EH (cell line): ENCODE data around the gene CEACAM18.
"Not testable (repeated sequence)": the region's sequence is repeated elsewhere in the genome, so short reads cannot be mapped to it uniquely, and the experiment has no call there.

ENCODE experiments used
- DNase-seq: peaks from one replicate; pipeline ENCODE4 v3.0.0-alpha.2; 2015; ENCODE audit warnings: low read depth

The CEACAM18 gene

DNA sequence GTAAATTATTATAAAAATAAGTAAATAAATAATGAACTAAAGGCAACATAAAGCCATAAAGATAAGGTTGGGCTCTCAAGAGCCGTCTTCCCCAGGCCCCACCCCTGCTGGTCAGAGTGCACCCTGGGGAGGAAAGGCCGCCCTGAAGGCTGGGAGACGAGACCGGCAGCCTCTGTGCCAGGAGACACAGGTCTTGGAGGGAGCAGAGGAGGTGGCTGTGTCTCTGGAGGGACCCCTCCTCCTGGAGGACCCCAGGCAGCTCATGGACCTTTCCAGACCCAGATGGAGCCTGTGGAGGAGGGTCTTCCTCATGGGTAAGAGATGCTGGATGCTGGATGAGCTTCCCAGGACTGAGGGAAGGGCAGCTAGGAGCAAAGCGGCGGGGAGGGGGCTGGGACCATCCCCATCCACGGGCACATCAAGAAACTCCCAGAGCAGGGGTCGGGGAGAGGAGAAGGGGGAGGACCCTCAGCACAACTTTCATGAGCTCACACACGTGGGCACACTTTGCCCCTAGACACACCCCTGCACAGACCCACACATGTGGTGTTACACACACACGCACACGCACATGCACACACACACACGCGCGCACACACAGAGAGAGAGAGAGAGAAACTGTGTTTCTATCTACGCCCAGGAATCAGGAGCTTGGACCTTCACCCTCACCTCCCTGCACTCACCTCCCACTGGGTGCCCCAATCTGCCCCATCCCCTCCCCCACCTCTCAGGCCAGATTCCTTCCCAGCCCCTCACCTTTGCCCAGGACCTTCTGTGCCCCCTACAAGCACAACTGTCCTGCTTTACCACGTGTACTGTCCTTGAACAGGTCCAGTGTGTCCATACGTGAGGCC is at the start of gene CEACAM18:
TSS of gene CEACAM18 (plus strand) at position 159 of the 854 bp plus-strand sequence.
- no peak for DNase-seq

DNA sequence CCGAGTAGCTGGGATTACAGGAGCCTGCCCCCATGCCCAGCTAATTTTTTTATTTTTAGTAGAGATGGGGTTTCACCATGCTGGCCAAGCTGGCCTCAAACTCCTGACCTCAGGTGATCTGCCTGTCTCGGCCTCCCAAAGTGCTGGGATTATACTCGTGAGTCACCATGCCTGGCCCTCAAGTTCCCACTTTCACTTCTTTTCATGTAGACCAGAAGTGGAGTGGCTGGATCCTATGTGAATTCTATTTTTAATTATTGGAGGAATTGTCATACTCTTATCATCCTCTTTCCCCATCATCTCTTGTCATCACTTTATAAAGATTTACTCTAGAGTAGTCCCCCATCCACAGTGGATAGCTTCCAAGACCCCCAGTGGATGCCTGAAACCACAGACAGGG is 48.1 kb upstream of the CEACAM18 start:
- DNase-seq = no peak

DNA sequence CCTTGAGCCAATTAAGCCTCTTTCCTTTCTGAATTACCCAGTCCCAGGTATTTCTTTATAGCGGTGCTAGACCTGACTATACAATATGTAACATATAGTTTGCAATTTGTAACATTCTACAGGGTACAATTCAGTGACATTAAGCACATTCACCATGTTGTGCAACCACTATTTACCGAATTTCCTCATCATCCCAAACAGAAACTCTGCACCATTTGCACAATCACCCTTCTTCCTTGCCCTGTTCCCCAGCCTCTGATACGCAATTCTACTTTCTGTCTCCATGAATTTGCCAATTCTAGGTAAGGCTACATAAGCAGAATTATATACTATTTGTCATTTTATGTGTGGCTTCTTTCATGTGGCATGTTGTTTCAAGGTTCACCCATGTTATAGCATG is 47.2 kb upstream of the CEACAM18 start:
- no peak for DNase-seq

DNA sequence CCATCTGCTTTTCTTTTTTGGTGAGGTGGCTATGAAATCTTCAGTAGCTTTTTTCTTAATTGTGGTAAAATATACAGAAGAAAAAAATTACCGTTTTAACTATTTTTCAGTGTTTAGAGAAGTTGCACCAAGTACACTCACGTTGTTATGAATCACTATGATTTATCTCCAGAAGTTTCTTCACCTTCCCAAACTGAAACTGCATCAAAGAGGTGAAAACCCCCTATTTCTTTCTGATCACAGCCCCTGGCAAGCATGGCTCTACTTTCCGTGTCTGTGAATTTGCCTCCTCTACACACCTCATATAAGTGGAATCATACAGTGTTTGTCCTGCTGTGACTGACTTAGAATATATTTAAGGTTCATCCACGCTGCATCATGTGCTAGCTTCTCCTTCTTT is 45.3 kb upstream of the CEACAM18 start:
- no peak for DNase-seq

DNA sequence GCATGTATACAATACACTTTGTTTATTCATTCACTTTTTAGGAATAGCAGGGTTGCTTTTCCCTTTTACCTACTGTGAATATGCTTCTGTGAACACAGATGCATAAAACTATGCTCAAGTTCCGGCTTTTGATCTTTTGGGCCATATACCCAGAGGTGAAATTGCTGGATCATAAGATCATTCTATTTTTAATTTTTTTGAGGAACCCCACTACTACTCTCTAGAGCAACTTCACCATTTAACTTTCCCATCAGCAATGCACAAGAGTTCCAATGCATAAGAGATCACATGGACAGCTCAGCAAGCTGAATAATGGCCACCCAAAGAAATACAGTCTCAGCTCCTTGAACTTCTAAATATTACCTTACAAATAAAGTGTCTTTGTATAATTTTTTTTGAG is 43.9 kb upstream of the CEACAM18 start:
- no peak for DNase-seq

DNA sequence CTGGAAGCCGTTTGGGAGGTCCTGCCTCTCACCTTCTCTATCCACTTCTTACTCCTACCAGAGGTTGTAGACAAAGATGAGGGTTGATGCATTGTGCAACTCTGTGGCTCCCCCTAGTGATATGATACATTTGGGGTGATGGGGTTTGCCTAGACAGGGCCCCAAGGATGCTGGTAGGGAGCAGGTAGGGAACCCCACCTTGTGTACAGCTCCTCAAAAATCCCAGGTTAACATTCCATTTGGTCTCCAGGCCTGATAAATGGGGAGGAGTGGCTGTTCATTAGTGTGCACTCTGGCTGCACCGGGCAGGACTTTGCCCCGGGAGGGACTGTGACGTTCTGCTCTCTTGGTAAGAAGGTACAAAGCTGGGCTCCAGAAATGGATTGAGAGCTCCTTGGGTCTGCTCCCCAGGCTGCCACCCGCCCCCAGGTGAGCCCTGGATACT is 39.3 kb upstream of the CEACAM18 start:
- DNase-seq = peak; percentile 18

DNA sequence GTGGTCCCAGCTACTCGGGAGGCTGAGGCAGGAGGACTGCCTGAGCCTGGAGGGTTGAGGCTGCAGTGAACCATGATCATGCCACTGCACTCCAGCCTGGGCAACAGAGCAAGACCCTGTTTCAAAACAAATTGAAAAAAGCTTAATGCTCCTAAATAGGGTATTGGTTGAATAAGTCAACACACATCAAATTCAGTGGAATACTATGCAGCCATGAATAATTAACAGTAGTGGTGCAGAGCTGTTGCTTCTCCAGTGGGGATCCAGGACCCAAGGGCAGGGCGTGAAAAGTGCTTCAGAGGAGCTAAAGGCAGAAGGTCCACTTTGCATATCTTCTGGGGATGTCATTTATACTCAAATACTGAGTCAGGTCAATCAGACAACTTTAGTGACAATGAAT is 38.3 kb upstream of the CEACAM18 start:
- DNase-seq = no peak

DNA sequence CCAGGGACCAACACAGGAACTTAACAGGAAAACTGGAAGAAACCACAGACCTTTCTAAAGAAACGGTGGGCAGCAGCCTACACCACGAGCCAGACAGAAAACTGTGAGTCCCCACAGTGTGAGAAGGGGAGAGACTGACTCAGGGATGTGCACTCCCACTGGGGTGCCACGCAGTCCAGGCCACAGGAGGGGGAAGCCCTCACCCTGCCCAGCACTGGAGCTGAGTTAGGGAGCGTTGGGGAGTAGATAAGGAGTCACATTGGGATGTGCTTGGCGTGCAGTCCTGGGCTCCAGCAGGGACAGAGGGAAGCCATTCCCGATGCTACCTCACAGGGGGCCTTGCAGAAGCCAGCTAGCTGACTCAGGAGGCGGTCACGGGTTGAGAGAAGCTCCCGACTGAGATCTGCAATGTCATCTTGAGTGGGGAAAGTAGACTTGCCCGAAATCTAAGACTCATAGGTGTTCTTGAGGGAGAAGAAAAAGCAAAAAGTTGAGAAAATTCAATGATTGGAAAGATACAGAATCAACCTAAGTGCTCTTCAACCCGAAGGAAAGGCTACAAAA is 37.4 kb upstream of the CEACAM18 start:
- no peak for DNase-seq

DNA sequence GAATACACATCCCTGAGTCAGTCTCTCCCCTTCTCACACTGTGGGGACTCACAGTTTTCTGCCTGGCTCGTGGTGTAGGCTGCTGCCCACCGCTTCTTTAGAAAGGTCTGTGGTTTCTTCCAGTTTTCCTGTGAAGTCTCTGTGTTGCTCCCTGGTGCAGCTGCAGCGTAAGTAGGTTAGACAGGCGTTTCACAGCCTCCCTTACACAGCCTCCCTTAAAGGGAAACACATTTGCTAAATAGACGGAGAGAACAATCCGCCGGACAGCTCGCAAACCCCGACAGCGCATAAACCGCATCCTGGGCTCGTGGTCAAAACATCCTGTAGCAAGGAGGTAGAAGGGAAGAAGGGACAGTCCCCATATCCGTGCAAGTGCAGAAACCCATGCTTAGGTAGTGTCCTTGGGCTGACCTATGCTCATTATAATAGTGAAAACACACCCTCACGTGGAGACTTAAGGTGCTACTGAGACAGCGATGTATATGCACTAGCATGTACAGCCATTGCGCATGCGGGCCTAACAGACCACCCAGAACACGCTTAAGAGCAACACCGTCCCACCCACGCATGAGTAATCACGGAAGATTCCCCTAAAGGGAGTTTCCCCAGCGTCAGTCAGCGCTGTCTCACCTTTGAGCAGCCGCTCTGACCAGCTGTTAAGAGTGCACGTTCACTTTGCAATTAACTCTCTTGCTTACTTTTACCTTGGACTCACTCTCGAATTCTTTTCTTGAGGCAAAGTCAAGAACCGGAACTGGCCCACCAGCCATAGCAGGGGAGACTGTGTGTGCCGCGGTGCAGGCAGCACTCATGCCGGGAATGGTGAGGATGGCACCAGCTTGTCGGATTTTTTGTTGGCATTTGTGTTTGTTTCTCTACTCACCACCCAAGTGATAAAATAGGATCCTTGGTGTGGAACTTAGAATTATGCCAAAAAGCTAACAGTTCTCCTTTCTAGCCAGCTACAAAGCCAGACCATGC is 36.6 kb upstream of the CEACAM18 start:
- no peak for DNase-seq

DNA sequence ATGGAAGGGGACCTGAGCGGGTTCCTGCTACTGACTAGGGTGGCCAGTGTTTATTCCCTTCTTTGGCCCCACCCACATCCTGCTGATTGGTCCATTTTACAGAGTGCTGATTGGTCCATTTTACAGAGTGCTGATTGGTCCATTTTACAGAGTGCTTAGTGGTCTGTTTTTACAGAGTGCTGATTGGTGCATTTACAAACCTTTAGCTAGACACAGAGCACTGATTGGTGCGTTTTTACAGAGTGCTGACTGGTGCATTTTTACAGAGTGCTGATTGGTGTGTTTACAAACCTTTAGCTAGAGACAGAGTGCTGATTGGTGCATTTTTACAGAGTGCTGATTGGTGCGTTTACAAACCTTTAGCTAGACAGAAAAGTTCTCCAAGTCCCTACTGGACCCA is 30.8 kb upstream of the CEACAM18 start:
- not testable (repeated sequence) for DNase-seq

DNA sequence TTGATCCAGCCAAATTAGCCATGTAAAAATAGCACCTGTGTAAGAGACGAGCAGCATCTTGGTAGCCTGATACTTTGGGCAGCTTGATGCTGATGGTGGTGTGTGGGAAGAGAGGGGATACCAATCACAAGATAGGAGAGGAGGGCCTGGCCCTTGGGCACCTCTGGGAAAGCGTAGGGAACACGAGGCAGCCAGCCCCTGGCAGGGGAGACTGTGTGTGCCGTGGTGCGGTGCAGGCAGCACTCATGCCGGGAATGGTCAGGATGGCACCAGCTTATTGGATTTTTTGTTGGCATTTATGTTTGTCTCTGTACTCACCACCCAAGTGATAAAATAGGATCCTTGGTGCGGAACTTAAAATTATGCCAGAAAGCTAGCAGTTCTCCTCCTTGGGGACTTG is 30.3 kb upstream of the CEACAM18 start:
- DNase-seq = no peak

DNA sequence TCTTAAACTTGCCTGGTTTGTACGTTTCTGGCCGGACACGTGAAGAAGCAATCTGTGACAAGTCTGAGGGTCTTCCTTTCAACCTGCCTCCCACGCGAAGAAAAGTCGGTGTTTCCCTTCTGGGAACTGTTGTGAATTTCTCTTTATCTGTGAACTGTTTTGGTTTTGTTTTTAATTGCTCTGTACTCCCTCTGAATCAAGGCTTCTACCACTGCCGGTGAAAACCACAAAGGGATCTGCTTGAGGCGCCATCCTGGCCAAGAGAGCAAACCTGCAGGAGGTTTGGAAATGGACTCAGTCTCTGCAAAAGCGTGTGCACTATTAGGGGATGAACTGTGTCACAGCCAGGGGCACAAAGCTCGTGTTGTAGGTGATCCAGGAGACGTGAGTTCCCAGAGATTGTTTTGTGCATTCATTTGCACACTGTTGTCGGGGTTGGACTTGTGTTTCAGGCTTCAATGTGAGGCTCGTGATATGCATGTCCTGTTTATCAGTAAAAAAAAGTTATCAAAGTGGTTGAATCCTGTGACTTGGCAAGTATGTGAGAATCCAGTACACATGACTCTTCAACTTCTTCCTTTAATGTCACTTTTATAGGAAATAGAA is 29.8 kb upstream of the CEACAM18 start:
- no peak for DNase-seq

DNA sequence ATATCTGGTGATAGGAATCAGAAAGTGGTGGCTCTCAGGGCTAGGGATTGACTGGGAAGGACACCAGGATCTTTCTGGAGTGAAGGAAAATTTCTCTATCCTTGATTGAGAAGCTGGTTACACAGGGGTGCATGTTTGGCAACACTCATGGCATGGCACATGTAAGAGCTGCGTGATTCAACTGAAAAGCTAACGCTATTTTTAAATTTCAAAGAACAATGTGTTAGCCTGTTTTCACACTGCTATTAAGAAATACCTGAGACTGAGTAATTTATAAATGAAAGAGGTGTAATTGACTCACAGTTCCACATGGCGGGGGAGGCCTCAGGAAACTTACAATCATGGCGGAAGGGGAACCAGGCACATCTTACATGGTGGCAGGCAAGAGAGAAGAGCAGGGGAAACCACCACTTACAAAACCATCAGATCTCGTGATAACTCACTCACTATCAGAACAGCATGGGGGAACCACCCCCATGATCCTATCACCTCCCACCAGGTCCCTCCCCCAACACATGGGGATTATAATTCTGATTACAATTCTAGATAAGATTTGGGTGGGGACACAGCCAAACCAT is 27.5 kb upstream of the CEACAM18 start:
- DNase-seq = no peak

DNA sequence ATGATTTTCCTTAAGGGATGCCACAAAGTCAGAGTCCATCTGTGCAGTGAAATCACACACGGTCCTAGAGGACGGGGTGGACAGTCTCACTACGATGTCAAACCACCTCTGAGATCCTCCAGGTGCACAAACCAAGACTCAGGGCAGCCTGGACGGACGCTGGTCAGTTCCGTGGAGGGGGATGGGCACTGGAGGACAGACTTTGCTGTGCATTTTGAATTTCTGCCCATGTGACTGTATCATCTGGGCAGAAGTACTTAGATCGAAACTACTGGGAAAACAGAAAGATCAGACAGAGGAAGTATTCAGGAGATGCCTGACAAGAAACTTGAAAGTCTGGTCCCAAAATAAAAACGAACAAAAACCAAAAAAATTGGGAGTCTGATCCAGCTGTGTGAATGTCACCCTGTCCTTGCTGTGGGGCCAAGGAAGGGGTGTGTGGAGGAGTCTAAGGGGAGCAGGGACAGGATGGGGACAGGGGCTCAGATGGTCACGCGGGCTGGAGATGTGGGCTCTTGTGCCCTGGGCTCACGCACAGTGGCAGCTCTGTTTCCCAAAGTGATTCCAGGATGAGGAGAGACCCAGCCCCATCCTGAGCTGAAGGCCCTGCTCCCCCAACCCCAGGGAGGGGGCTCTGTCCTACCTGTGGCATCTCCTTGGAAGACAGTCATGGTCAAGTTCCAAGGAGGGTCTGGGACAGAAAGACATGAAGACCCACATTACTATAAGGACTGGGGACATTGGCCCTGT is 21.6 kb upstream of the CEACAM18 start:
- DNase-seq = no peak

DNA sequence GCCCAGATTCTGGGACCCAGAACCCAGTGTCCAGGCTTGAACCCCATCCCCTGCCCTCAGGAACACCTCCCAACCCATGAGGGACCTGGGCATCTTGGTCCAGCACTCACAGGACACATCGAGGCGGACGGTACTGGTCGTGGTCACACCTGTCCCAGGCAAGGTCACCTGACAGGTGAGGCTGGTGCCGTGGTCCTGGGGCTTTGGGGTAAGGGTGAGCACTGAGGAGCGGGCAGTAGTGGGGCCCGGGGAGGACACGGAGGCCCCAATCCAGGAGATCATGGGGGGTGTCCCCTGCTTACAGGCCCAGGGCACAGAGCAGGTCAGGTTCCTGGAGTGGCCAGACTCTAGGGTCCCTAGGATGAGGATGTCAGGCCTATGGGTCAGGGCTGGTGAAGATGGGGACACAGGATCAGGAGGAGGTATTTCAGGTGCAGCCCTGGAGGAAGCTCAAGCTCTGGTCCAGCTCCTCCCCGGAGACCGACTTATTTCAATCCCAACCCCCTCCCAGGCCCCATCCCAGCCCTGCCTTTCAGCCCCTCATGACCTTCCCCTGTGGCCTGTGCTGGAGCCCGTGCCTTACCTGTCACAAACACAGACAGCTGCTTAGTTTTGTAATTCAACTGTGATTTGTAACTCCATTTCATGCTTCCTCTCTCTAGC is 20.9 kb upstream of the CEACAM18 start:
- DNase-seq = no peak

DNA sequence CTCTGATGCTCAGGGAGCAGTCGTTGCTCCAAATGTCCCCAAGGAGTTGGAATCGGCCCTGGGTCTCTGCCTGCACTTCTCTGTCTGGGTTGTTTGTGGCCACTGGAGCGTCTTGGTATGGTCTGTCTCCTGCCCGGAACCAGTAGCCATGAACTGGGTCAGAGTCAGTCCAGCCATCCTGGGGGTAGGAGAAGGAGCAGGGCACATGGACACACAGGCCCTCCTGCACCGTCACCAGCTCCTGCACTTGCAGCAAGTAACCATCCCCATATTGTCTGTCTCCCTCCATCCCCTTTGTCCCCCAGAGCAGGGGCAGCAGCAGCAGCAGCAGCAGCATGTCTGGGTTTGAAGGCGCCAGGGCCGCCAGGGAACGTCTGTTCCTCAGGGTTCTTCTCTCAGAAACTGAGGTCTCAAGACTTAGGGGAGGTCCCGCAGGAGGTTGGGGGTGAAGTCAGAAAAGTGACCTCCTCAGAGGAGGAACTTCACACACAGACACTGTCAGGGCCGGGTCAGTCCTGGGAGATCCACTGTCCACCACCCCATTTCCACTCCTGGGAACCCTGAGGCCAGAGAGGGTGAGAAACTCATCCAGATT is 20.2 kb upstream of the CEACAM18 start, which contains the start of gene SIGLEC8:
TSS of gene SIGLEC8 (minus strand) at position 404 of the 595 bp plus-strand sequence. CDS start at position 337, 67 bp downstream.
- DNase-seq = no peak

DNA sequence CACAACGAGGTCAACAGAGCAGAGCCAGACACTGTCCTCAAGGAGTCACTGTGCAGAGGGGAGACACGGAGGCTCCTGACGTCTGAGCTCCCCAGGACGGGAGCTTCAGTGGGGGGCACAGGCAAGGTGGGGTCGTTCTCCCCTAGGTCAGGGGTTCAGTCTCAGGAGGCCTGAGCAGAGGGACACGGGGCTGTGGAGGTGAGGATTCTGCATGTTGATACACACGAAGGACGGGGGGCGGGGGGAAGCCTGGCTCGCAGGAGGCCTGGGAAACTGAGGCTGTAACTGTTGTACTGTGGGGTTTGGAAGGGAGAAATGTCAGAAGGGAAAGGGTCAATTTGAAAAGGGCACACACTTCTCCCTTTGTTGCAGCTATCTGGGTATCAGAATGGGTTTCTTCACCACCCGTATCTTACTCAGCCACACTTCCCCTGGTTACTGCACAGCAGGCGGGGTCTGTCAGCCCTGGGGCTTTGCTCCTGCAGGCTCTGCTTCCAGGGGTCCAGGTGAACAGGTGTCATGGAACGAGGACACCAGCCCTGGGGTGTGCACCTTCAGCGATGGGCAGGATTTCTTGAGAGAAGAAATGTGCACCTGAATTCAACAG is 19.3 kb upstream of the CEACAM18 start:
- DNase-seq = no peak

DNA sequence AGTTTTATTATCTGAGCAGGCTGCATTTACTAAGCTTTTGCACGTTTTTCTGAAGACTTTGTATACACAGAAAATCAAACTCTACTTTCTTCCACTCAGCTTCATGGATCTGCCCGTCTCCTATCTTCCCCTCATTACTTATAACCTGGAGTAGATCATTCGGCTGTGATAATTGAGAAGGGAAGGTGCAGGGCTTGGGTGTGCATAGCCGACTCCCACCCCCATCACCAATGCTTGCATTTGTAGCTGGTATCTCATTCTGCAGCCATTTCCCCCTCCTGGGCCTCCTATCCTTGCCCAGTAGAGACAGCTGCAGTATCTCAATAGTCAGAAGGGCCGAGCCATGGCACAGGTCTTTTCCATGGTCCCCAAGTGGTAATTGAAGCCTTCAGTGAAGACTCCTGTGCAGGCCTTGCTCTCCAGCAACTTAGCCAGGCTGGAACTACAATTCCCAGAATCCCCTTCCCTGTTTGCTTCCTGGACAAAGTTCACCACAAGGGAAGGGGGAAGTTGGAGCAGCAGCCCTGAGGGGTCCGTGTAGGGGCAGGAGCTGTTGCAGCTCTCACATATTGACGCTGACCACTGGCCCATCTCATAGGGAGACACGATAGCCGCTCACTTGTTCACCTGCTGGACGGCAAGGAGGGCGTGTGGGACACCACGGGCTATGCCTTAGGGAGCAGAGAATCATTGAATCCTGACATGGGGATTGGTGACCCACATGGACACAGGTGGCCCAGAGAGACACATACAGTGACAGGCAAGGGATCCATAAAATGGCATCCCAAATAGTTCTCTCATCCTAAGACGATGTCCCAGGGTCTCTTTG is 18.0 kb upstream of the CEACAM18 start:
- DNase-seq = no peak
